DMS79 treated with DMSO at 0.1 percent for 48 hours (cell line): ENCODE measurements around the gene AMMECR1.
"Not testable (repeated sequence)": the region's sequence is repeated elsewhere in the genome, so short reads cannot be mapped to it uniquely, and the experiment has no call there.

Experiments used
- DNase-seq: peaks from one replicate; lab custom pipeline; 2025; lab: John Stamatoyannopoulos, UW

The AMMECR1 gene

GRCh38 chrX:110257889-110258288 is 60.0 kb downstream of the AMMECR1 start:
- no peak for DNase-seq

GRCh38 chrX:110252711-110253110 is 65.2 kb downstream of the AMMECR1 start:
- DNase-seq = no peak

GRCh38 chrX:110251961-110252360 is 65.9 kb downstream of the AMMECR1 start:
- DNase-seq = no peak

- no peak for DNase-seq
Measured at GRCh38 chrX:110251526-110251925, 66.4 kb downstream of the AMMECR1 start.

- DNase-seq = no peak
Measured at GRCh38 chrX:110250847-110251246, 67.0 kb downstream of the AMMECR1 start.

GRCh38 chrX:110248578-110248977 is 69.3 kb downstream of the AMMECR1 start:
- DNase-seq = no peak

- DNase-seq = no peak
Measured at GRCh38 chrX:110245011-110245410, 72.9 kb downstream of the AMMECR1 start.

GRCh38 chrX:110242371-110242770 is 75.5 kb downstream of the AMMECR1 start:
- no peak for DNase-seq

GRCh38 chrX:110241816-110242215 is 76.1 kb downstream of the AMMECR1 start:
- DNase-seq = no peak

GRCh38 chrX:110238259-110238658 is 79.6 kb downstream of the AMMECR1 start:
- DNase-seq = not testable (repeated sequence)

GRCh38 chrX:110231485-110231884 is 86.4 kb downstream of the AMMECR1 start:
- not testable (repeated sequence) for DNase-seq

GRCh38 chrX:110229497-110230111 is 88.3 kb downstream of the AMMECR1 start:
- not testable (repeated sequence) for DNase-seq

GRCh38 chrX:110228453-110228852 is 89.4 kb downstream of the AMMECR1 start:
- no peak for DNase-seq

GRCh38 chrX:110226931-110227330 is 91.0 kb downstream of the AMMECR1 start:
- no peak for DNase-seq

GRCh38 chrX:110224926-110225617 is 92.8 kb downstream of the AMMECR1 start:
- no peak for DNase-seq

GRCh38 chrX:110222497-110223257 is 95.2 kb downstream of the AMMECR1 start:
- no peak for DNase-seq

GRCh38 chrX:110219920-110220319 is 98.0 kb downstream of the AMMECR1 start:
- DNase-seq = no peak

GRCh38 chrX:110218591-110218990 is 99.3 kb downstream of the AMMECR1 start:
- no peak for DNase-seq

GRCh38 chrX:110216027-110216426 is 101.9 kb downstream of the AMMECR1 start:
- no peak for DNase-seq

GRCh38 chrX:110215411-110215810 is 102.5 kb downstream of the AMMECR1 start:
- no peak for DNase-seq

GRCh38 chrX:110214684-110215083 is 103.2 kb downstream of the AMMECR1 start:
- no peak for DNase-seq

GRCh38 chrX:110213183-110213582 is 104.7 kb downstream of the AMMECR1 start:
- no peak for DNase-seq

GRCh38 chrX:110212299-110212698 is 105.6 kb downstream of the AMMECR1 start:
- DNase-seq = no peak
